Cardiac septum (tissue), 1 donor: Measurements from ENCODE around the gene CNKSR2. TPM values are rescaled to one million over a fixed set of nuclear protein-coding genes. Genes with fewer than 3 reads are reported as not detected.

Experiments
- DNase-seq: peaks from one replicate; pipeline ENCODE4 v3.0.0-alpha.2; 2020; ENCODE audit warnings: low spot score
- intact Hi-C: fragments of 100-400 bp; cut with DNase I; formaldehyde crosslinking; loops from one replicate; pipeline ENCODE4 v1.14.0; 2022
- total RNA-seq: library from RNA; stranded (reverse); fragmentation: NEBNext Ultra II Directional; extraction: Animal tissue kit (Norgen Biotek cat#: 25700); gene quantifications from one replicate; pipeline ENCODE4 v1.2.1, GENCODE V29; 2021
- donor health status: DM: no; HTN: no; CAD: no.

The CNKSR2 gene
- total RNA-seq, 1 donor from 2014 or later, result 1.00 TPM

GRCh38 chrX:21658746-21659145, 284.5 kb downstream of the CNKSR2 start:
- intact Hi-C loops, result no loop called here
- DNase-seq, result no peak

GRCh38 chrX:21659320-21659719, 285.1 kb downstream of the CNKSR2 start:
- intact Hi-C loops, result no loop called here
- DNase-seq, result no peak

GRCh38 chrX:21660156-21660555, 285.9 kb downstream of the CNKSR2 start:
- DNase-seq, result no peak
- intact Hi-C loops, result no loop called here

GRCh38 chrX:21661316-21661715, 287.1 kb downstream of the CNKSR2 start:
- no peak for DNase-seq
- intact Hi-C loops, result no loop called here

- no peak for DNase-seq
- intact Hi-C loops, result no loop called here
Observed at GRCh38 chrX:21662761-21663160, 288.5 kb downstream of the CNKSR2 start.

GRCh38 chrX:21666252-21666651, 292.0 kb downstream of the CNKSR2 start:
- DNase-seq, result no peak
- intact Hi-C loops, result loop anchor here (5.0 kb wide), 1 partner anchor 46 kb away; no protein-coding TSS in a partner anchor

GRCh38 chrX:21666679-21667078, 292.5 kb downstream of the CNKSR2 start:
- no peak for DNase-seq
- intact Hi-C loops, result loop anchor here (5.0 kb wide), 1 partner anchor 46 kb away; no protein-coding TSS in a partner anchor

GRCh38 chrX:21674430-21675186, 300.4 kb downstream of the CNKSR2 start:
- no peak for DNase-seq

GRCh38 chrX:21675931-21676330, 301.7 kb downstream of the CNKSR2 start:
- no peak for DNase-seq
- intact Hi-C loops, result no loop called here

More at GRCh38 chrX:21674430-21675186, 300.4 kb downstream of the CNKSR2 start:
- intact Hi-C loops, result no loop called here

GRCh38 chrX:21678048-21678612, 303.9 kb downstream of the CNKSR2 start:
- no peak for DNase-seq
- intact Hi-C loops, result no loop called here

- DNase-seq, result no peak
- intact Hi-C loops, result no loop called here
Observed at GRCh38 chrX:21683941-21684340, 309.7 kb downstream of the CNKSR2 start.

- DNase-seq, result no peak
- intact Hi-C loops, result no loop called here
Observed at GRCh38 chrX:21691512-21692018, 317.3 kb downstream of the CNKSR2 start.

- intact Hi-C loops, result no loop called here
Observed at GRCh38 chrX:21698272-21698671, 324.1 kb downstream of the CNKSR2 start.

GRCh38 chrX:21699136-21699535, 324.9 kb downstream of the CNKSR2 start:
- intact Hi-C loops, result no loop called here
- DNase-seq, result no peak

More at GRCh38 chrX:21698272-21698671, 324.1 kb downstream of the CNKSR2 start:
- DNase-seq, result no peak

GRCh38 chrX:21700275-21700674, 326.1 kb downstream of the CNKSR2 start:
- intact Hi-C loops, result no loop called here
- no peak for DNase-seq

- intact Hi-C loops, result no loop called here
- DNase-seq, result no peak
Observed at GRCh38 chrX:21700967-21701366, 326.7 kb downstream of the CNKSR2 start.

- intact Hi-C loops, result no loop called here
- no peak for DNase-seq
Observed at GRCh38 chrX:21702725-21703124, 328.5 kb downstream of the CNKSR2 start.
